Measurements from ENCODE around the gene LSM12. TPM values are rescaled to one million over a fixed set of nuclear protein-coding genes. Genes with fewer than 3 reads are reported as not detected.

Gene LSM12
- total RNA-seq, 2 experiments from 2014 or later: 35.4 to 67.9 TPM

- TF ChIP-seq EZH2phosphoT487 (IDR thresholded peaks at IDR 0.05; ENCODE audit: borderline replicate concordance, low read depth, low read length): no peak
- no peak for TF ChIP-seq CTCF (conservative IDR thresholded peaks at IDR 0.05; ENCODE audit: low read length)
- H4K20me1 ChIP-seq (ENCODE audit: insufficient read depth, low read length): no peaks in the 10 kb centered on the region
- BruUV-seq (replicated peaks): no TSS peak
- no peaks in the 10 kb centered on the region for H3K79me2 ChIP-seq (ENCODE audit: insufficient read depth, low read depth, low read length)
- no peaks in the 10 kb centered on the region for H3K9me3 ChIP-seq (ENCODE audit: low read length)
- no peak for DNase-seq (ENCODE audit: low spot score)
- no peaks in the 10 kb centered on the region for H3K9me2 ChIP-seq (ENCODE audit: insufficient read depth, low read length)
- intact Hi-C loops (cut with micrococcal nuclease; ENCODE audit: unreplicated experiment): no loop called here
- POLR2A ChIA-PET: no interaction called here
- H3K36me3 ChIP-seq (ENCODE audit: insufficient read depth, low read length): no peaks in the 10 kb centered on the region
- CTCF ChIA-PET (ENCODE audit: unreplicated experiment): no interaction called here
- no peaks in the 10 kb centered on the region for H3K4me1 ChIP-seq (ENCODE audit: insufficient read depth, low read length, poor library complexity, severe bottlenecking)
- no peak overlapping the region for H3K27ac ChIP-seq (ENCODE audit: low read depth, low read length, poor library complexity, severe bottlenecking)
- no peak overlapping the region for H3K4me2 ChIP-seq (ENCODE audit: low read length)
- H3K4me3 ChIP-seq (ENCODE audit: low read depth, low read length, poor library complexity, severe bottlenecking): no peak overlapping the region
- H2AFZ ChIP-seq (ENCODE audit: low read length): no peak overlapping the region
Observed at GRCh38 chr17:43986225-43986981, 80.1 kb downstream of the LSM12 start.

- H3K4me3 ChIP-seq (ENCODE audit: low read depth, low read length, poor library complexity, severe bottlenecking): no peak overlapping the region
- TF ChIP-seq CTCF (conservative IDR thresholded peaks at IDR 0.05; ENCODE audit: low read length): no peak
- TF ChIP-seq EZH2phosphoT487 (IDR thresholded peaks at IDR 0.05; ENCODE audit: borderline replicate concordance, low read depth, low read length): no peak
- no peak overlapping the region for H3K4me2 ChIP-seq (ENCODE audit: low read length)
- H4K20me1 ChIP-seq (ENCODE audit: insufficient read depth, low read length): no peaks in the 10 kb centered on the region
- POLR2A ChIA-PET: no interaction called here
- no peaks in the 10 kb centered on the region for H3K79me2 ChIP-seq (ENCODE audit: insufficient read depth, low read depth, low read length)
- CTCF ChIA-PET (ENCODE audit: unreplicated experiment): no interaction called here
- intact Hi-C loops (cut with micrococcal nuclease; ENCODE audit: unreplicated experiment): no loop called here
- H3K4me1 ChIP-seq (ENCODE audit: insufficient read depth, low read length, poor library complexity, severe bottlenecking): no peaks in the 10 kb centered on the region
- DNase-seq (ENCODE audit: low spot score): no peak
- H2AFZ ChIP-seq (ENCODE audit: low read length): no peak overlapping the region
- H3K27ac ChIP-seq (ENCODE audit: low read depth, low read length, poor library complexity, severe bottlenecking): no peak overlapping the region
- BruUV-seq (replicated peaks): no TSS peak
- H3K9me3 ChIP-seq (ENCODE audit: low read length): no peaks in the 10 kb centered on the region
- no peaks in the 10 kb centered on the region for H3K36me3 ChIP-seq (ENCODE audit: insufficient read depth, low read length)
- no peaks in the 10 kb centered on the region for H3K9me2 ChIP-seq (ENCODE audit: insufficient read depth, low read length)
Observed at GRCh38 chr17:43984521-43984920, 82.0 kb downstream of the LSM12 start.

Small RNAs within 50 kb of the gene (small RNA-seq; reads per million reads assigned to genes)
- not detected for gene RF00012

Other genes with a start within 250 kb of the LSM12 start
- not detected in 2 replicates for gene MPP3, start 233.5 kb downstream of the LSM12 start, total RNA-seq (2014; rRNA removed; shearing (Covaris generic))
- gene MPP3, start 233.5 kb downstream of the LSM12 start, total RNA-seq (2022): not detected in 2 replicates
- gene CD300LG, start 219.5 kb downstream of the LSM12 start, total RNA-seq (2014; rRNA removed; shearing (Covaris generic)): not detected in 2 replicates
- not detected in 2 replicates for gene CD300LG, start 219.5 kb downstream of the LSM12 start, total RNA-seq (2022)
- 0.16 and 0.39 TPM in 2 replicates for gene MPP2, start 159.1 kb downstream of the LSM12 start, total RNA-seq (2014; rRNA removed; shearing (Covaris generic))
- gene MPP2, start 159.1 kb downstream of the LSM12 start, total RNA-seq (2022): 0.63 and 0.67 TPM in 2 replicates
- not detected in 2 replicates for gene PPY, start 124.2 kb downstream of the LSM12 start, total RNA-seq (2014; rRNA removed; shearing (Covaris generic))
- not detected in 2 replicates for gene PPY, start 124.2 kb downstream of the LSM12 start, total RNA-seq (2022)
- gene PYY, start 112.7 kb downstream of the LSM12 start, total RNA-seq (2014; rRNA removed; shearing (Covaris generic)): not detected in 2 replicates
- gene PYY, start 112.7 kb downstream of the LSM12 start, total RNA-seq (2022): not detected in 2 replicates
- 0.32 and 0.54 TPM in 2 replicates for gene NAGS, start 62.0 kb downstream of the LSM12 start, total RNA-seq (2014; rRNA removed; shearing (Covaris generic))
- 0.61 and 1.5 TPM in 2 replicates for gene NAGS, start 62.0 kb downstream of the LSM12 start, total RNA-seq (2022)
- gene TMEM101, start 51.7 kb downstream of the LSM12 start, total RNA-seq (2014; rRNA removed; shearing (Covaris generic)): 27.2 and 41.9 TPM in 2 replicates
- gene TMEM101, start 51.7 kb downstream of the LSM12 start, total RNA-seq (2022): 22.5 and 26.5 TPM in 2 replicates
- gene G6PC3, start 4.1 kb upstream of the LSM12 start, total RNA-seq (2014; rRNA removed; shearing (Covaris generic)): 10.7 and 20.6 TPM in 2 replicates
- 41.4 and 46.1 TPM in 2 replicates for gene G6PC3, start 4.1 kb upstream of the LSM12 start, total RNA-seq (2022)
- 26.4 and 41.5 TPM in 2 replicates for gene HDAC5, start 57.0 kb upstream of the LSM12 start, total RNA-seq (2014; rRNA removed; shearing (Covaris generic))
- 31.4 and 36.3 TPM in 2 replicates for gene HDAC5, start 57.0 kb upstream of the LSM12 start, total RNA-seq (2022)
- 10.9 and 13.3 TPM in 2 replicates for gene HROB, start 75.3 kb upstream of the LSM12 start, total RNA-seq (2014; rRNA removed; shearing (Covaris generic))
- gene HROB, start 75.3 kb upstream of the LSM12 start, total RNA-seq (2022): 24.7 and 27.3 TPM in 2 replicates
- 0.44 and 0.57 TPM in 2 replicates for gene ASB16, start 104.0 kb upstream of the LSM12 start, total RNA-seq (2014; rRNA removed; shearing (Covaris generic))
- 0.30 and 1.7 TPM in 2 replicates for gene ASB16, start 104.0 kb upstream of the LSM12 start, total RNA-seq (2022)
- 16.0 and 21.3 TPM in 2 replicates for gene TMUB2, start 120.3 kb upstream of the LSM12 start, total RNA-seq (2014; rRNA removed; shearing (Covaris generic))
- gene TMUB2, start 120.3 kb upstream of the LSM12 start, total RNA-seq (2022): 21.9 and 25.9 TPM in 2 replicates
- gene ATXN7L3, start 133.2 kb upstream of the LSM12 start, total RNA-seq (2014; rRNA removed; shearing (Covaris generic)): 57.7 and 66.5 TPM in 2 replicates
- 106 and 107 TPM in 2 replicates for gene ATXN7L3, start 133.2 kb upstream of the LSM12 start, total RNA-seq (2022)
- 155 and 257 TPM in 2 replicates for gene UBTF, start 153.0 kb upstream of the LSM12 start, total RNA-seq (2014; rRNA removed; shearing (Covaris generic))
- 215 and 228 TPM in 2 replicates for gene UBTF, start 153.0 kb upstream of the LSM12 start, total RNA-seq (2022)
- not detected in 2 replicates for gene SLC4A1, start 201.5 kb upstream of the LSM12 start, total RNA-seq (2014; rRNA removed; shearing (Covaris generic))
- gene SLC4A1, start 201.5 kb upstream of the LSM12 start, total RNA-seq (2022): not detected in 2 replicates
- gene RUNDC3A, start 241.9 kb upstream of the LSM12 start, total RNA-seq (2014; rRNA removed; shearing (Covaris generic)): 0.09 TPM in 1 of 2 replicates, not detected in the other
- gene RUNDC3A, start 241.9 kb upstream of the LSM12 start, total RNA-seq (2022): 0.24 TPM in 1 of 2 replicates, not detected in the other

Data from OCI-LY7 (cell line).